Stimulated activated CD4-positive, alpha-beta T cell treated with anti-CD3 and anti-CD28 coated beads, Interleukin-15, amount 100 ng/mL, for 48 hours (primary cell): ENCODE data around the gene SH3YL1.
A peak's percentile ranks its signal among the peaks of the same experiment; 100 is the strongest.

Experiments used
- DNase-seq, 2 donors: peaks; one replicate each; pipeline ENCODE4 v3.0.0-alpha.2; 2020; ENCODE audit warnings: low read depth in 2 of 2

Gene SH3YL1

DNA sequence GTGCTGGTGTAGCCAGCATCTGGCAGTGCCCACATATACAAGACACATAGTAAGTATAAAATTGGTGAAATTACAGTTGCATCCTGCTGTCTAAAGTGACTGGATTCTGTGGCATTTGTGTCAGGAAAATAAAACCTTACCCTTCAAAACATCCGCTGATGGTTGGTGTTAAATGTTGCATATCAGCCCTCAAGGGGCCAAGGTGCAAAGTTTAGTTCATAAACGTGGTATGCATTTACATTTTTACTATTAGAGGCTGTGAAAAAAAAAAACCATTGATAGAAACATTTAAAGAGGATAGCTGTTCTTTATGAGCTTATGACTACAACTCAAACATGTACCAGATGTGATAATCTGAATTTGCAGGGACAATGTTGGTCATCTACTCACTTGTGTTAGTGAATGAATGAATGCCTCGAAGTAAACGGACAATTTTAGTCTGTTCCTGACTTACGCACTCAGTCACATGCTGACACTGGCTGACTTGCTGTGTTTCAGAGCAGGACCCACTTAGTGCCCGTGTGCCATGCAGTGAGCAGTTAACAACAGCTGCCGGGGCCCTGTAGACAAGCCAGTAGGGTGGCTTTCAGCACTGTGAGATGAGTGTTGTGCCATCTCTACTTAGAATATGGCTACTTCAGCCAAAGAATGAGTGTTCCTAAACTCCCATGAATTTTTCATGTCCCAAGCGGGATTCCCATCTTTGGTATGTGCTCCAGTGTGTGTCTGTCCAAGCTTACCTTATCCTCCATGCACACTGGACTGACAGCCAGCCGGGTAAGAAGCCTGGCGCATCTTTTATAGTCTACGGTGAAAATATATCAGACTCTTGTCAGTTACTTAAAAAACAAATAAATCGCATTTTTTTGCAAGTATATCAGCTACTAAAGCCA is 18.8 kb upstream of the SH3YL1 start:
- no peak for DNase-seq

GRCh38 chr2:281381-281780 is 17.5 kb upstream of the SH3YL1 start:
- DNase-seq, result no peak

GRCh38 chr2:280650-281110 is 16.8 kb upstream of the SH3YL1 start:
- DNase-seq, result no peak

GRCh38 chr2:279956-280649 is 16.3 kb upstream of the SH3YL1 start:
- DNase-seq, result no peak

- DNase-seq, result no peak
These were observed 15.5 kb upstream of the SH3YL1 start for GRCh38 chr2:279366-279765.

GRCh38 chr2:278927-279320 is 15.1 kb upstream of the SH3YL1 start:
- no peak for DNase-seq

GRCh38 chr2:278312-278926 is 14.6 kb upstream of the SH3YL1 start:
- DNase-seq, result no peak

- DNase-seq, result no peak
These were observed 11.6 kb upstream of the SH3YL1 start for GRCh38 chr2:275466-275865.

DNA sequence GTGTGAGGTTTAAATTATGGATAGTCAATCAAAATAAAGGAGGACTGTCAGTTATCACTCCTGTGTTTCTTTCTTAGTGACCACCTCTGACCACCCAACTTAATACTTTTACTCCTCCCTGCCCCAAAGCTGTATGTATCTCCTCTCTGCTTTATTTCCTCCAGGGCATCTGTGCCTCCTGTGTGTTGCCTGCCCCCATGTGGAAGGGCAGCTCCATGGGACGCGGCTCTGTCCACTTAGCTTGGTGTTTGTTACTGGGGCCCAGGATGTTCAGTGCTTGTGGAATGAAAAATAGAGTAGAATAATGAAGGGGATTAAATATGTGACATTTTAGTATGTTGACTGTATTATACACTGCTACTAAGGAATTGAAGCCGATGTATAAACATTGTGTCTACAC is 10.7 kb upstream of the SH3YL1 start:
- no peak for DNase-seq

GRCh38 chr2:273333-273732 is 9.5 kb upstream of the SH3YL1 start:
- no peak for DNase-seq

- DNase-seq, result no peak
These were observed 8.1 kb upstream of the SH3YL1 start for GRCh38 chr2:271917-272316.

GRCh38 chr2:270861-271260 is 7.0 kb upstream of the SH3YL1 start:
- no peak for DNase-seq

- no peak for DNase-seq
These were observed 5.7 kb upstream of the SH3YL1 start for GRCh38 chr2:269356-270030.

GRCh38 chr2:268323-268722 is 4.5 kb upstream of the SH3YL1 start:
- DNase-seq, result no peak

DNA sequence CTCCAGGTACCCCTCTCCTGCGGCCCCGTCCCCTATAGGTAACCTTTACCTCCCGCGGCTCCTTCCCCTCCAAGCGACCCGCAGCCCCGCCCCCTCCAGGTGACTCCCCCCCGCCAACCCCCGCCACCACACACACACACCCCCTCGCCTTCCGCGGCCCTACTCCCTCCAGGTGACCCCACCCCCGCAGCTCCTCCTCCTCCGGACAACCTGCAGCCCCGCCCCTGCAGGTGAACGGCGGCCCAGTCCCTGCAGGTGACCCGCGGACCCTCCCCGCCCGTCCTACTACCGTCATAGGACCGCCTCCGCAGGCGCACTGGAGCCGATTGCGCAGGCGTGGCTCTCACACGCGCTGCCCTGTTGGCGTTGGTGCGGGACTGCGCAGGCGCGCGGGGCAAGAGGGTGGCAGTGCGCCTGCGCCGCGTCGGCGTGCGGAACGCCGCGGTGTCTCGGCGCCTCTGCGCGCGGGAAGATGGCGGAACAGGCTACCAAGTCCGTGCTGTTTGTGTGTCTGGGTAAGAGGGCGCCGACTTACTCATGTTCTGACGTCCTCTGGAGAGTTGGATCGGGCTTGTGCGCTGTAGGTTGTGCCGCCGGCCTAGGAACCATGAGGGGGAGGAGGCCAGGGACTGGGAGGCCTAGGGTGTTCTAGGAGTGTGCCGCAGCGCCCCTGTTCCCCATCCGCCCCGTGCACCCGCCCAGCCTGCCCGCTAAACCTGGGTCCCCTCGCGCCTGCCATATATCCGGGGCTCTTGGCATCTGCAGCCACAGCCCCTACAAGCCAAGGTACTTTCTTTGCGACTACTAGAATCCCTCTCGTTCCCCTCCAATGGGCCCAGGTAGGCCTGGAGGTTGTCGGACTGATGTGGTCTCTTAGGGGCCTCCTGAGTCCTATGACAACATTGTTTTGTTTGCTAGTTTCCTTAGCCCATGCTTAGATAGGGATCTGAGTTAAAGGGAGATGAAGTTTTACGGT is 949 bp upstream of the SH3YL1 start, which contains the start of gene ACP1:
TSS of gene ACP1 (plus strand) at position 455 of the 976 bp plus-strand sequence. CDS start at position 473, 18 bp downstream.
- peak; percentile 90 to 92 for DNase-seq

GRCh38 chr2:263022-263738 is 652 bp downstream of the SH3YL1 start:
- no peak for DNase-seq

GRCh38 chr2:262117-262516 is 1.7 kb downstream of the SH3YL1 start:
- DNase-seq, result no peak

DNA sequence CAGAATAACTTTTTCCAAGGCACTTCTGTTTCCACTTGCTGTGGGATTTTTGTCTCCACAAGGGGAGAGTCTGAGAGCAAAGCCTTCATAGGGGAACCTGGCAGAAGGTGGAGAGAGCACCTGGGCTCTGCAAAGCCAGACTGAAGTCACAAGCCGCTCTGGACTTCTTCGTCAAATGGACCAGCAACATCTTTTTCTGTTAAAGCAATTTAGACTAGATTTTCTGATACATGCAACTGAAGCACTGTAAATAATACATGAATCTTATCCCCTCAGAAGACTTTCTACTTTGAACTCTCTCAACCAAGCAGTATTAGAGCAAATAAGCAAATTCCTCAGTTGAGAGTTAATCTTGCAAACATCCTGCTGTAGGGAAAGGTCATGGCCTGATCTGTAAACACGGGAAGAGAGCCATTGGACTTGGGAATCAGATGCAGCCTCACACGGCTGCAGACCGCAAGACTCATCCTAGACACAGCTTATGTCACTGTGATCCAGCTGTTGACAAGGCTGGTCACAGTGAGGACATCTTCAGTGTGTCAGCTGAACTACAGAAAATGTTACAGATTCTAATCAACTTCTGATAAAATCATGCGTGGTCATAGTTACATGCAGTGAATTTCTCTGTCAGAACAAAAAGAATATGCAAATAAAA is 3.2 kb downstream of the SH3YL1 start:
- DNase-seq, result no peak

DNA sequence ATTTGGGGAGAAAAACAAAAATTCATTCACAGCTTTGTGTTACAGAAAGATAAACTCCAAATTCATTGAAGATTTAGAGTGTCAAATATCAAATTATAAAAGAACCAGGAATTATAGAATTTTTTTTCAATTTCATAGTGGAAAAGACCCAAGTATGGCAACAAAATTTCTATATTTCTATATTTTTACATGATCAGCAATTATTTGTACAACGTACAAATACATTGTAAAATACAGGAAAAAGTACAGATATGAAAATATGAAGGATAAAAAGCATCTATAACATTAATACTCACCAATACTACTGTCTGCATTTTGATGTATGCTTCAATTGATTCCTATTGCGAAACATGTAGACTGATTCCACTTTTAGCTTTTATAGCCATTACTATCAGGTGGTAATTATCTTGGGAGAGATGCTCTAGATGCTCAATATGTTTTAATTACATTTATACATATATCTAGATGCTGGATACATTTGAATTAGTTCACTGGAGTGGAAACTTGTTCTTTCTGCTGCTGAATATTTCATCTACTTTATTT is 4.0 kb downstream of the SH3YL1 start:
- DNase-seq, result no peak
